Activated naive CD8-positive, alpha-beta T cell treated with anti-CD3 and anti-CD28 coated beads, Interleukin-2, amount 10 ng/mL, durations not matched to agents 7 days and 5 days (primary cell): ENCODE results near the gene ANKDD1B. TPM values are rescaled to one million over a fixed set of nuclear protein-coding genes. Genes with fewer than 3 reads are reported as not detected.
"Not testable (repeated sequence)": the region's sequence is repeated elsewhere in the genome, so short reads cannot be mapped to it uniquely, and the experiment has no call there.

Experiments used
- ATAC-seq: fragments of 150-1000 bp; cut with Tn5 transposase; one replicate; pipeline ENCODE4 v1.10.0; 2021; ENCODE audit warnings: low read depth, moderate library complexity
- POLR2A ChIA-PET: fragments of 350-600 bp; sonication (Branson Sonifier 250); formaldehyde crosslinking; loops from one replicate; lab custom pipeline; 2021; ENCODE audit warnings: antibody characterized with exemption; lab: Charles Lee
- DNase-seq: peaks from one replicate; pipeline ENCODE4 v3.0.0; 2021
- H3K27ac Mint-ChIP-seq: one replicate; pipeline ENCODE4 v1.8.0; 2022; ENCODE audit warnings: mild to moderate bottlenecking, mixed read lengths
- H3K27me3 Mint-ChIP-seq: one replicate; pipeline ENCODE4 v1.8.0; 2022; ENCODE audit warnings: mild to moderate bottlenecking, moderate library complexity, mixed read lengths
- H3K36me3 Mint-ChIP-seq: one replicate; pipeline ENCODE4 v1.8.0; 2021; ENCODE audit warnings: mild to moderate bottlenecking, mixed read lengths
- H3K4me1 Mint-ChIP-seq: one replicate; pipeline ENCODE4 v1.8.0; 2021; ENCODE audit warnings: mixed read lengths
- H3K4me3 Mint-ChIP-seq: one replicate; pipeline ENCODE4 v1.8.0; 2022; ENCODE audit warnings: mild to moderate bottlenecking, moderate library complexity, mixed read lengths
- H3K9me3 Mint-ChIP-seq: one replicate; pipeline ENCODE4 v1.8.0; 2021; ENCODE audit warnings: mixed read lengths
- total RNA-seq, 2 experiments: library from RNA; stranded (reverse); gene quantifications; one replicate each; pipeline ENCODE4 v1.2.3, GENCODE V29; 2021

ANKDD1B gene
- total RNA-seq, 2 experiments from 2014 or later = 0.26 to 0.28 TPM

DNA sequence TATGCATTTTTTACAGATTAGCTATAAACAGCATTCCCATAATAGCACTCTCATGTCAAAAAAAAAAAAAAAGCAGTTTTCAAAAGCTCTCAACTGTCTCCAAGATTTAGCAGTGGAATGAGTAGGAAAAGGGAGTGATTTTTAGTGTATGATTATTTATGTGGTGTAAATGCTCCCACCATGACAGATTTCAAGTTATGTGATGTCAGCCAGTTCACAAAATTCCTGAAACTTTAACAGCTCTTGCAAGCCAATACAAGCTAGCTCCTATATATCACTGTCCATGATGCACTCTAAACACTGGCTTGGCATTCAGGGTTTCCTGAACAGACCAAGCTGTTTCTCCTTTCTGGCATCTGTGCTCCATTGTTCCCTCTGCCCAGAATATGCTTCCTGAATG, 7.9 kb upstream of the ANKDD1B start:
- Mint-ChIP-seq H3K27ac (no peak overlapping the region), H3K4me3 (no peak overlapping the region), H3K4me1 (peaks cover 25% of the 10 kb centered on the region), H3K27me3 (no peaks in the 10 kb centered on the region), H3K9me3 (no peaks in the 10 kb centered on the region), H3K36me3 (peaks cover 35% of the 10 kb centered on the region)
- POLR2A ChIA-PET = no interaction called here
- no peak for DNase-seq
- no peak for ATAC-seq

DNA sequence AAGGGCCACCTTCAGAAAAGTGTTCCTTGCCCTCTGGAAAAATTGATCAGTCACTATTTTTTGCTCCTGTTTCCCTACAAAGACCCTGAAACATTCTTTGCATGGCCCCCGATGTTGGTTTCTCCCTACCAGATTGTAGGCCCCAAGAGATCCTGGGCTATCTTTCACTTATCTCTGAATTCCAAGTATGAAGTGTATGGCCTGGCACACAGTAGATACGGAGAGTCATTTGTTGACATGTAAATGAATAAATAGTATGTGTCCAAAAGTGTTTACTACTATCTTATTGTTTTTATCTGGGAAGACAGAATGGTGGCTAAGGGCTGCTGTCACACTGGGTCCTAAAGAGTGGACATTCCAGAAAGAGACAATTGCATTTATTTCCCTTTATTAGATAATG, 7.4 kb upstream of the ANKDD1B start:
- no peak for DNase-seq
- Mint-ChIP-seq H3K9me3 (no peaks in the 10 kb centered on the region), H3K27me3 (peaks cover 2% of the 10 kb centered on the region), H3K4me1 (peaks cover 25% of the 10 kb centered on the region), H3K4me3 (no peak overlapping the region), H3K36me3 (peaks cover 37% of the 10 kb centered on the region), H3K27ac (no peak overlapping the region)
- no peak for ATAC-seq
- POLR2A ChIA-PET = no interaction called here

DNA sequence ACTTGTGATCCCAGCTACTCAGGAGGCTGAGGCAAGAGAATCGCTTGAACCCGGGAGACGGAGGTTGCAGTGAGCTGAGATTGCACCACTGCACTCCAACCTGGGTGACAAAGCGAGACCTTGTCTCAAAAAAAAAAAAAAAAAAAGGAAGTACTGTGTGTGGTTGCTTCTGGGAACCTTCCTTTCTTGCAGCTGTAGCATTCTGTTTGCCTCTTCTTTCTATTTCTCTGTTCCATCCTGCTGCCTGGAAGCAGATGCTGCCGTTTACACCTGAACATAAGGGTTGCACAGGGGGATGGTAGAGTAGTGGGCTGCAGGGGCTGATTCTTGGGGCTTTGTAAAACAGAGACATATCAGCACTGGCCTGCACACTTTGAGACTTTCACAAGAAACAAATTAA, 3.9 kb upstream of the ANKDD1B start:
- peaks cover 26% of the 10 kb centered on the region for H3K36me3 Mint-ChIP-seq
- H3K27me3 Mint-ChIP-seq, H3K4me1 Mint-ChIP-seq, H3K9me3 Mint-ChIP-seq, H3K27ac Mint-ChIP-seq, H3K4me3 Mint-ChIP-seq, DNase-seq, ATAC-seq, POLR2A ChIA-PET: not testable (repeated sequence)

DNA sequence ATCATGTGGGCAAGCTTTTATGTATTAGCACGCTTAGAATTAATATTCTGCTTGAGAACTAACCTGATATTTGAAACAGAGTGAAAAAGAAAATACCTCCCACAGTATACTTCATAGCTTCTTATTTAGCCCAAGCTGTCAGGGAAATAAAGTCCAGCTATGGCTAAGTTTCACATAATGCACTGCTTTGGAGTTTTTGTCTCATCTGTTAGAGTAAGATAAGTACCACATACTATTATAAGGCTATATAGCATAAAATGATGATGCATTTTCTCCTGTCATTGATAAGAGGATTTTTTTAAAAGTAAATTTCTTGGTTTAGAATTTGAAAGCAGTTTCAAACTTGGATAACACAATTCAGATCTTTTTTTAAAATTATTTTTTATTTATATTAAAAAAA, 2.4 kb upstream of the ANKDD1B start:
- Mint-ChIP-seq H3K4me1 (peaks cover 9% of the 10 kb centered on the region), H3K36me3 (peaks cover 20% of the 10 kb centered on the region), H3K27me3 (peaks cover 9% of the 10 kb centered on the region), H3K9me3 (no peaks in the 10 kb centered on the region), H3K27ac (no peak overlapping the region), H3K4me3 (no peak overlapping the region)
- POLR2A ChIA-PET = no interaction called here
- DNase-seq (no peak), ATAC-seq (no peak)

DNA sequence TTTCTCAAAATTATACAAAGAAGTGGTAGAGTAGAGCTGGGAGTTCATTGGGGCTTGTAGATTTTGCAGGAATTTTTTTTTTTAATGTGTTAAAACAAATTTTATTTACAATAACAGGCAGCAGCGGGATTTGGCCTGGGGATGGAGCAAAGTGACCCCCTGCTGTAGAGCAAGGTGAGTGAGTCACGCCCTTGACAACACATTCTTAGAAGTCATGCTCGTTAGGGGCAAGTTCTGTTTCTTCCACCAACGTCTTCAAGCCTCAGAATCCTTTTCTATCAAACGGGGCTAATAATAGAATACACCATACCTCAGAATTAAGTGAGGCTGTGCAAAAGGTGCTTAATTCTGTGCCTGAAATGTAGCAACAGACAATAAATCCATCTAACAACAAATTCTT, 1.1 kb upstream of the ANKDD1B start:
- Mint-ChIP-seq H3K4me1 (peaks cover 7% of the 10 kb centered on the region), H3K9me3 (no peaks in the 10 kb centered on the region), H3K36me3 (peaks cover 10% of the 10 kb centered on the region), H3K4me3 (no peak overlapping the region), H3K27ac (no peak overlapping the region), H3K27me3 (peaks cover 9% of the 10 kb centered on the region)
- POLR2A ChIA-PET = no interaction called here
- no peak for DNase-seq
- ATAC-seq = no peak

DNA sequence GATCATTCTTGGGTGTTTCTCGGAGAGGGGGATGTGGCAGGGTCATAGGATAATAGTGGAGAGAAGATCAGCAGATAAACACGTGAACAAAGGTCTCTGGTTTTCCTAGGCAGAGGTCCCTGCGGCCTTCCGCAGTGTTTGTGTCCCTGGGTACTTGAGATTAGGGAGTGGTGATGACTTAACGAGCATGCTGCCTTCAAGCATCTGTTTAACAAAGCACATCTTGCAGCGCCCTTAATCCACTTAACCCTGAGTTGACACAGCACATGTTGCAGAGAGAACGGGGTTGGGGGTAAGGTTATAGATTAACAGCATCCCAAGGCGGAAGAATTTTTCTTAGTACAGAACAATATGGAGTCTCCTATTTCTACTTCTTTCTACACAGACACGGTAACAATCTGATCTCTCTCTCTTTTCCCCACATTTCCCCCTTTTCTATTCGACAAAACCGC, 368 bp upstream of the ANKDD1B start:
- H3K4me3 Mint-ChIP-seq = peak overlapping the region; percentile 53
- H3K36me3 Mint-ChIP-seq, H3K9me3 Mint-ChIP-seq, DNase-seq, ATAC-seq, H3K27ac Mint-ChIP-seq, H3K27me3 Mint-ChIP-seq, POLR2A ChIA-PET, H3K4me1 Mint-ChIP-seq: not testable (repeated sequence)

DNA sequence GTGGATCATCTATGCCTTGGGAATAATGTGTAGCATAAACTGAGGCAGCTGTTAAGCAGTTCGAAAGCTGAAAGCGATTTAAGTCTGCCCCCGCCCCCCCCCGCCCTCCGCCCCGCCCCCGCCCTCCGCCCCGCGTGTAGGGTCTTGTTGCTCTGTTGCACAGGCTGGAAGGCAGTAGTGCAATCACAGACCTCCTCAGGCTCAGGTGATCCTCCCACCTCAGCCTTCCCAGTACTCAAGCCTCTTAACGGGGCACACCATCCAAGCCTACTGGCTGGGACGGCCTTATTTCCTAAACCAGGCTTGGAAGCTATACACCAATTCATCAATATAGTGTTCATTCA, 945 bp downstream of the ANKDD1B start:
- no peak for ATAC-seq
- POLR2A ChIA-PET = no interaction called here
- Mint-ChIP-seq H3K36me3 (peaks cover 4% of the 10 kb centered on the region), H3K9me3 (no peaks in the 10 kb centered on the region), H3K27ac (no peak overlapping the region), H3K4me3 (no peak overlapping the region), H3K4me1 (peaks cover 5% of the 10 kb centered on the region), H3K27me3 (peaks cover 9% of the 10 kb centered on the region)
- DNase-seq = no peak

DNA sequence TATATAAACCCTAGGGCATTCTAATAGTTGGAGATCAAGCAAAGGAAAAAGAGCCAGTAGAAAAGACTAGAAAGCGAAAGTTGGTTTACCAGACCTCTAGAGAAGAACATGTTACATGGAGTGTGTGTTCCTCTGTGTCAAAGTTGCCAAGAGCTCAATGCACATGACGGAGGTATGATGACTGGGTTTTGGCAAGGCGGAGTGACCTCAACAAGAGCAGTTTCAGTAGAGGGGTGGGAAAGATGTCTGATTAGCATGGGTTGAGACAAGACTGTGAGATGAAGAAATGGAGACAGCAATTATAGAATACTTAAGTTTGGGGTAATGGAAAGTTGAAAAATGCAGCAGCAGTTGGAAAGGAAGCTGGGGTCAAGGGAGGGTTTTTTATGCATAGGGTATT, 1.6 kb downstream of the ANKDD1B start:
- H3K4me3 Mint-ChIP-seq = no peak overlapping the region
- DNase-seq (no peak), ATAC-seq (no peak)
- no peak overlapping the region for H3K27ac Mint-ChIP-seq
- peaks cover 3% of the 10 kb centered on the region for H3K4me1 Mint-ChIP-seq
- POLR2A ChIA-PET = no interaction called here
- no peaks in the 10 kb centered on the region for H3K9me3 Mint-ChIP-seq
- H3K27me3 Mint-ChIP-seq = peaks cover 10% of the 10 kb centered on the region
- peaks cover 3% of the 10 kb centered on the region for H3K36me3 Mint-ChIP-seq

DNA sequence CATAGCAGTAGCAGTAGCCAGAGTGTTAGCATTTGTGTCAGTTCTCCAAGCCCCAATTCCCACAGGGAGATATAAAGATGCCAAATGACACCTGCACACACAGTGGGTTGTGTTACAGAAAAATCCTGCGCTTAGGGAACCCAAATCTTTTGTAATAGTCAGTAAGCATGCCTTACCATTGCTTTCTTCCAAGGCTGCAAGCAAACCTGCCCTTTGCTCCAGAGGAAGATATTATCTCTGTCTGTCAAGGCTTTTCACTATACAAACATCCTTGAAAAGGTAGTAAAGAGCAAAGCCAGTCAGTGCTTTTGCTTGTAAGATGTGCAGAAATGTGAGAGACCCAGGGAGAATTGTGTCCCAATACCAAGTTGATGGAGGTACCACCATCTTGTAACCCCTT, 2.9 kb downstream of the ANKDD1B start:
- H3K4me3 Mint-ChIP-seq = no peak overlapping the region
- DNase-seq (no peak), ATAC-seq (no peak)
- POLR2A ChIA-PET = no interaction called here
- peaks cover 9% of the 10 kb centered on the region for H3K27me3 Mint-ChIP-seq
- no peak overlapping the region for H3K27ac Mint-ChIP-seq
- no peaks in the 10 kb centered on the region for H3K36me3 Mint-ChIP-seq
- peaks cover 3% of the 10 kb centered on the region for H3K4me1 Mint-ChIP-seq
- no peaks in the 10 kb centered on the region for H3K9me3 Mint-ChIP-seq

DNA sequence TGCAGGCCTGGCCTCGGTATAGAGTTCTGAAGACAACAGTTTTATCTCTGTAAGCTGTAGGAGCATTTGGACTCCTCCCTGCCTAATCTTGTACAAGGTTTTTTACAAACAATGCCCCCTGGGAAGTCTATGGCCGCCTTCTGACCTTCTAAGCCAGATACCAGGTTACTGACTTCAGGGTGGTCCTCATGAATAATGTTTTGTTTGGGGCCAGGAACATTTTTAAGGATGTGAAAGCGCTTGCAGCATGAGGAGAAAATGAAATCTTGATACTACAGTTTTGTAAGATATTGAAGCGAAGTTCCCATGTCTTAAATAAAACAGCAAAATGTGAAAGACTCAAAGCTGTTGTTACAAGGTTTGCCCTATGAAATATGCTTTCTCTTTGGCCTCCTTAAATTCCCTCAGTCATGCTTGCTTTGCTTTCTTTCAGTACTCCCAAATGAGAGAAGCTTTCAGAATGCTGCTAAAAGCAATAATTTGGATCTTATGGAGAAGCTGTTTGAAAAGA, 5.2 kb downstream of the ANKDD1B start:
- Mint-ChIP-seq H3K36me3 (no peaks in the 10 kb centered on the region), H3K4me3 (no peak overlapping the region), H3K27ac (no peak overlapping the region), H3K27me3 (peaks cover 3% of the 10 kb centered on the region), H3K9me3 (no peaks in the 10 kb centered on the region), H3K4me1 (no peaks in the 10 kb centered on the region)
- POLR2A ChIA-PET = no interaction called here
- ATAC-seq (no peak), DNase-seq (no peak)

DNA sequence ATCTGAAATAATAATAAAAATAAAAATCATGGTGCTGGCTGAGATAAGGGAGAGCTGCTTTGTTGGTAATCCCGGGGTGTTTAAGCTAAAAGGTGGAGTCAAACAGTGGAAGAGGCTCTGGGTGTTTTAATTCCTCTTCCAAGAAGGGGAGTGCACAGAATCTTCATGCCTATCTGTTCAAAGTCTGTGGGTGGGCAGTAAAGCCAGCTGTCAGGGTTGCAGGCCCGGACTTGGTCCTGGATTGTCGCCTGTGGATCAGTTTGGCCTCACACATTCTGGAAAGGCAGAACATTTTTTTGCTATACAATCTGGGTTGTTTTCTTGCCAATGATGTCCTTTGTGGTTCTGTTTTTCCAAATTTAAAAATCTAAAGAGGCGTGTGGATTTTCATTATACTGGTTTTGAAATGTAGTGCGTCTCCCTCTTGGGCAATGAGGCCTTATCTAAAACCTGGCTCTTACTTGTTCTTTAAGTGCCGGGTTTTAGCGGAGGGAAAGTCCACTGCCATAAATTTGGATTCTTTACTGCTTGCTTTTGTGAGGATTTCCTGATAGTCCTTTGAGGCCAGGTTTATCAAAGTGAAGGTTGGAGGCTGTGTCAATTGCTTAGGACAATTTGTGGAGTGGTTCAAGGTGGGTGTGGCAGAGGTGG, 5.8 kb downstream of the ANKDD1B start:
- POLR2A ChIA-PET = no interaction called here
- H3K4me3 Mint-ChIP-seq = no peak overlapping the region
- no peaks in the 10 kb centered on the region for H3K9me3 Mint-ChIP-seq
- H3K36me3 Mint-ChIP-seq = no peaks in the 10 kb centered on the region
- DNase-seq (no peak), ATAC-seq (no peak)
- H3K27me3 Mint-ChIP-seq = peaks cover 3% of the 10 kb centered on the region
- H3K27ac Mint-ChIP-seq = no peak overlapping the region
- no peaks in the 10 kb centered on the region for H3K4me1 Mint-ChIP-seq

DNA sequence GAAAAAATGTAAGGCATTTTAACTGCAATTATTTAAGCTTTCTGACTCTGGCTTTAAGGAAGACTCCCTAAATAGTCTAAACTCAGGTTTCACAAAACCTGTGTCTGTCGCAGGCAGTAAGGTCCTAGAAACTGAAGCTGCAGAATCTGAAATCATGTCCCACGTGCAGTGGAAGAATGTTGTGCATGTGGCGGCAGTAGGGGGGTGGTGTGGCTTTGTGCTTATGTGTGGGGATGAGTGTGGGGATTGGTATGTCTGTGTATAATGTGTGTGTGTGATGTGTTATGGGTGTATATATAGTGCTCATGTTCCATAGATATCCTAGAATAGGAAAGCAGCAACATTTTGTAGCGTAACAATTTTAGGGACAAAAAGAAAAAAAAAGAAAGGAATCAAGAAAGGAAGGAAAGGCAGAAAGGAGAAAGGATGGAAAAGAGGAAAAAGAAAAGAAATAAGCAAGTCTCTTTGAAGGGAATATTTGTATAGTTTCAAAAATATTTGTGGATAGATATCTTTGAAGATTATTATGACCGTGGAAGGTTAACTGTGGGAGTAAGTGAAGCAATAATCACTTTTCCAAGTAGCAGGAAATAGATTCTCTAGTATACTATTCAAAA, 6.6 kb downstream of the ANKDD1B start:
- ATAC-seq (no peak), DNase-seq (no peak)
- Mint-ChIP-seq H3K27me3 (peaks cover 3% of the 10 kb centered on the region), H3K9me3 (no peaks in the 10 kb centered on the region), H3K27ac (no peak overlapping the region), H3K4me1 (no peaks in the 10 kb centered on the region), H3K4me3 (no peak overlapping the region), H3K36me3 (no peaks in the 10 kb centered on the region)
- POLR2A ChIA-PET = no interaction called here

DNA sequence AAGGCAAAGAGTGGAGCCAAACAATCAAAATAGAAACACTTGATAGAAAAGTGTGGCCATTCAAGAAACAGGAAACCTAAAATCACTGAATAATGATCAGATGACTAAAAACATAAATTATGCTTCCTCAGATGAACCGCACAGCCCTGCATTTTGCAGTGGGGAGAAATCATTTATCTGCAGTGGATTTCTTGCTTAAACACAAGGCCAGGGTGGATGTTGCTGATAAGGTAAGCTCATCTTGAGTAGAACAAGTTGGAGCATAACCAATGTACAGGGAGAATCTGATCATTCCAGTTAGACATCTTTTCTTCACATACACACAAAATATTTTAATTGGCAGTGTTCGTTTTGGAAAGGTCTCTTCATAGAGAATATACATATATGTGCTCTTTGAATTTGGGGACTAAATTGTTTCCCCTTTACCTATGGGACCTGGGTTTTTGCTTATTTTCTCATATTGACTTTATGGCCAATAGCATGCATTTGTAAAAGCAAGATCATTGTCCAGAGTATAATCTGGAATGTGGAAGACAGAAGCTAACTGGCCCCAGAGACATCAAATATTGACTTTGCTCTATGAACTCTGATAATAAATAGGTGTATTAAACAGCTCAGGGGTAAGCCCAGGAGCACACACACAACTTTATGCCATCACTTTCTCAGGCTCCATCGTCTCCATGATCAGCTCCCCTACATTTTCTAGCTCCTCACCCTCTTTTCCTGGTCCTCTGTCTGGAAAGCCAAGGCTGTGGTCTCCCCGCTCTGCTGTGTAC, 9.1 kb downstream of the ANKDD1B start:
- Mint-ChIP-seq H3K9me3 (no peaks in the 10 kb centered on the region), H3K27me3 (peaks cover 2% of the 10 kb centered on the region), H3K36me3 (no peaks in the 10 kb centered on the region), H3K4me1 (no peaks in the 10 kb centered on the region), H3K4me3 (no peak overlapping the region), H3K27ac (no peak overlapping the region)
- POLR2A ChIA-PET = interaction anchor here (0.5 kb wide), 1 partner anchor 1228 kb away, joined by 4 read pairs; no protein-coding TSS in a partner anchor
- ATAC-seq = no peak
- DNase-seq = no peak

DNA sequence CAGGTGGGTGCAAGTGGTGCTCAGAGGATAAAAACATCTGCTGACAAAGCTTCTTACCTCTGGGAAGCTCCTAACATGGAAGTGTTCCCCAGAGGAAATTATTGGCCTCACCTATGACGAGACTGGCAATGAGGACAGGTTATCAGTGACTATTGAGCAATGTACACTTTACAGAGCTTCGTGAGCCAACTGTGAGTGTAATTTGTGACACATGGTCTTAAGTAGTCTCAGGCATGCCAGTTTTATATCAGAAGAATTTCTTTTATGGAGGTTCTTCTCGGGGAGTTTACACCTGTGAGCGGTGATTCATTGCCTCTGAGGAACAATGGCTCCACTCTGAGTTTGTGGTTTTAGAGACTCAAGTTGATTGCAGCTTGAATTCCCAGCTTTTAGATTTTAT, 11.3 kb downstream of the ANKDD1B start:
- POLR2A ChIA-PET = no interaction called here
- Mint-ChIP-seq H3K27ac (no peak overlapping the region), H3K4me3 (no peak overlapping the region), H3K27me3 (peaks cover 2% of the 10 kb centered on the region), H3K9me3 (no peaks in the 10 kb centered on the region), H3K36me3 (no peaks in the 10 kb centered on the region), H3K4me1 (peaks cover 10% of the 10 kb centered on the region)
- DNase-seq (no peak), ATAC-seq (no peak)
